Psoas muscle (tissue), 8 donors: ENCODE results near the gene SSMEM1. TPM values are rescaled to one million over a fixed set of nuclear protein-coding genes. Genes with fewer than 3 reads are reported as not detected.
"Not testable (repeated sequence)": the region's sequence is repeated elsewhere in the genome, so short reads cannot be mapped to it uniquely, and the experiment has no call there.

Experiments used
- ATAC-seq, 4 donors: fragments of 200-7000 bp; cut with Tn5 transposase; one replicate each; pipeline ENCODE4 v1.9.1; 2020; ENCODE audit warnings: moderate library complexity in 3 of 4, mild to moderate bottlenecking in 2 of 4
- DNase-seq, 2 donors: peaks; one replicate each; pipeline ENCODE4 v3.0.0-alpha.2; 2020
- H3K27ac ChIP-seq: fragments of 200-600 bp; one replicate; pipeline ENCODE4 v1.8.0; 2022
- H3K27me3 ChIP-seq, 3 donors: fragments of 200-600 bp in 1 of 3; one replicate each; pipeline versions ENCODE4 v1.6.1 to v1.8.0; 2013 to 2022; ENCODE audit warnings: low read length in 2 of 3, mild to moderate bottlenecking in 2 of 3, moderate library complexity in 1 of 3; ENCODE audit not compliant: insufficient read depth in 3 of 3
- H3K36me3 ChIP-seq, 2 donors: fragments of 200-600 bp in 1 of 2; one replicate each; pipeline versions ENCODE4 v1.6.1 to v1.8.0; 2013 to 2022; ENCODE audit warnings: low read depth in 1 of 2, mild to moderate bottlenecking in 1 of 2, moderate library complexity in 1 of 2; ENCODE audit not compliant: insufficient read depth in 1 of 2
- H3K4me1 ChIP-seq: fragments of 200-600 bp; one replicate; pipeline ENCODE4 v1.8.0; 2022
- H3K4me3 ChIP-seq: fragments of 200-600 bp; one replicate; pipeline ENCODE4 v1.8.0; 2022; ENCODE audit warnings: mild to moderate bottlenecking
- H3K9me3 ChIP-seq: fragments of 200-600 bp; one replicate; pipeline ENCODE4 v1.8.0; 2022
- CTCF ChIP-seq: fragments of 200-600 bp; IDR thresholded peaks from one replicate; pipeline ENCODE4 v1.8.0; 2022; ENCODE audit warnings: antibody characterized with exemption
- WGBS, 3 donors: extraction: QIAGEN DNeasy Blood & Tissue Kit; methylation state at CpG; one replicate each; pipeline versions ENCODE4 v1.1.6 to v1.1.7; 2013; 5-methylcytosine and 5-hydroxymethylcytosine counted together
- intact Hi-C, 2 donors: fragments of 100-400 bp; cut with DNase I; formaldehyde crosslinking; loops; one replicate each; pipeline versions ENCODE4 v1.11.0 to v1.14.2; 2022
- polyA plus RNA-seq, 3 donors: library from polyadenylated mRNA; stranded (reverse); fragments of 200-250 nt; gene quantifications; one replicate each; pipeline ENCODE4 v1.2.3, GENCODE V29; 2013
- total RNA-seq, 4 donors: library from RNA; stranded (reverse); fragmentation: NEBNext Ultra II Directional in 2 of 4; extraction: Animal tissue kit (Norgen Biotek cat#: 25700) in 2 of 4; gene quantifications; one replicate each; pipeline versions ENCODE4 v1.2.1 to v1.2.4, GENCODE V29; 2021 to 2023
- donor health status: healthy with polysubstance abuse.
- donor health status: DM: no; HTN: no; CAD: no; lungs with moderate emphysema.
- donor health status: Bipolar disorder and iron deficiency.
- donor health status: healthy.
- donor health status: DM: yes; HTN: yes; CAD: no.
- donor health status: DM: no; HTN: no; CAD: no.
- donor health status: DM: no; HTN: no; CAD: no.
- donor health status: DM: yes; HTN: yes; CAD: no.

The SSMEM1 gene
- total and polyA plus RNA-seq, 7 donors: not detected

GRCh38 chr7:130181263-130181605 is 26.4 kb upstream of the SSMEM1 start:
- Histone ChIP-seq H3K4me3 (no peak overlapping the region), H3K4me1 (no peaks in the 10 kb centered on the region), H3K36me3 (peaks cover 2 to 73% of the 10 kb centered on the region in 2 donors), H3K9me3 (no peaks in the 10 kb centered on the region), H3K27me3 (no peaks in the 10 kb centered on the region), H3K27ac (no peak overlapping the region)
- ATAC-seq (no peak), DNase-seq (no peak)
- TF ChIP-seq CTCF: no peak
- intact Hi-C loops: no loop called here
- 96 to 100% (median 97%) methylated on average over 2 of the region's 2 CpGs for WGBS, 3 donors

- Histone ChIP-seq H3K27ac (no peak overlapping the region), H3K36me3 (peaks cover 2 to 72% of the 10 kb centered on the region in 2 donors), H3K4me3 (no peak overlapping the region), H3K9me3 (no peaks in the 10 kb centered on the region), H3K4me1 (no peaks in the 10 kb centered on the region), H3K27me3 (no peaks in the 10 kb centered on the region)
- 66 to 82% (median 67%) methylated on average over 2 of the region's 2 CpGs for WGBS, 3 donors
- TF ChIP-seq CTCF: no peak
- intact Hi-C loops: no loop called here
- no peak for DNase-seq
- no peak for ATAC-seq
Measured at GRCh38 chr7:130182990-130183389, 24.7 kb upstream of the SSMEM1 start.

- H3K9me3 ChIP-seq, H3K4me3 ChIP-seq, H3K27me3 ChIP-seq, H3K4me1 ChIP-seq, ATAC-seq, H3K27ac ChIP-seq, DNase-seq, intact Hi-C loops: not testable (repeated sequence)
- H3K36me3 ChIP-seq: peaks cover 2 to 65% of the 10 kb centered on the region in 2 donors
- 86 to 96% (median 93%) methylated on average over 5 of the region's 5 CpGs for WGBS, 3 donors
Measured at GRCh38 chr7:130184349-130184748, 23.3 kb upstream of the SSMEM1 start.

GRCh38 chr7:130187360-130187759 is 20.3 kb upstream of the SSMEM1 start:
- no peak for TF ChIP-seq CTCF
- Histone ChIP-seq H3K4me1 (no peaks in the 10 kb centered on the region), H3K27me3 (no peaks in the 10 kb centered on the region), H3K27ac (no peak overlapping the region), H3K36me3 (peaks cover 0 to 67% of the 10 kb centered on the region in 2 donors), H3K9me3 (no peaks in the 10 kb centered on the region), H3K4me3 (no peak overlapping the region)
- WGBS, 3 donors: 89 to 98% (median 96%) methylated on average over 2 of the region's 2 CpGs
- intact Hi-C loops: no loop called here
- DNase-seq: no peak
- ATAC-seq: no peak

- 86 to 97% (median 96%) methylated on average over 5 of the region's 5 CpGs for WGBS, 3 donors
- intact Hi-C loops: no loop called here
- no peak for TF ChIP-seq CTCF
- no peak overlapping the region for H3K4me3 ChIP-seq
- no peaks in the 10 kb centered on the region for H3K9me3 ChIP-seq
- no peaks in the 10 kb centered on the region for H3K27me3 ChIP-seq
- peaks cover 0 to 57% of the 10 kb centered on the region in 2 donors for H3K36me3 ChIP-seq
- DNase-seq: no peak
- no peak overlapping the region for H3K27ac ChIP-seq
- no peaks in the 10 kb centered on the region for H3K4me1 ChIP-seq
- no peak for ATAC-seq
Measured at GRCh38 chr7:130189343-130189742, 18.3 kb upstream of the SSMEM1 start.
